ENCODE data around the gene SLC34A2.

SLC34A2 gene

DNA sequence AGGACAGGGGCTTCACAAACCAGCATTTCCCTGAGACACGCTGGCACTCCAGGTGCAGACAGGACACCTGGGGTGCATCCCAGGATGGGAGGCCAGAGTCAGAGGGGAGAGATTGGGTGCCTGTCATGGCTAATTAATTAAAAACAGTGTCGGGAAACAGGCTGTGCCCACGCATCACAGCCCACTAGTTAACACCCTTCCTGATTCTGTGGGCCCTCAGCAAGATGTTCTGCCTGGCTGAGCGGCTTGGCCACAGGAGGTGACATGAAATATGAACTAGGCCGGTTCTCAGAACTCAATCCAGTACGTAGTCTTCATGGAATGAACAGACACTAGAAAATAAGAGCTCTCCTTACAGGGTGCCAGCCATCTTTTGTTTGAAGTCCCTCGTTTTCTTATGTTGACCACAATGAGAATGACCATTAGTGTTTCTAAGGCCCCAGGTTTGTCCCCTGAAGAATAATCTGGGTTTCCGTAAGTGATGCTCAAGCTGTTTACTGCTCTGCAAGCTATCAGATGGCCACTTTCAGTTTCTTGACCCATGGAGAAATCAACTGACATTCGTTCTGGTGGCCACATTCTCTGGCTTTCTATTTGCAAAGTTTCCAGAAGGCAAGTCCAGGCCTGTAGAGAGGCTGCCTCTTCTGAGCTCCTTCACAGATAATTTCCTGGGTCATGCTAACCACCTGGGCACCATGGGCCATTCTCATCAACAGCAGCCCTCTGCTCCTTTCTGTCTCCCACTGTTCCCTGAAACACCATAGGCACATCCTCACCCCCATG lies 72.3 kb downstream of the SLC34A2 start:
- DNase-seq (ENCODE audit: low read depth), result no peak

Measured in fibroblast of the conjunctiva (primary cell).